BLaER1 (cell line): ENCODE measurements around the gene KCNH3.
"Not testable (repeated sequence)": the region's sequence is repeated elsewhere in the genome, so short reads cannot be mapped to it uniquely, and the experiment has no call there.

Source experiments
- H3K27ac ChIP-seq: shearing (Covaris generic); formaldehyde crosslinking; 2 replicates; pipeline ENCODE4 v1.8.1; 2022
- H3K27me3 ChIP-seq: shearing (Covaris generic); formaldehyde crosslinking; 2 replicates; pipeline ENCODE4 v1.8.1; 2022
- H3K36me3 ChIP-seq: shearing (Covaris generic); formaldehyde crosslinking; 2 replicates; pipeline ENCODE4 v1.8.1; 2022
- H3K4me1 ChIP-seq: shearing (Covaris generic); formaldehyde crosslinking; 2 replicates; pipeline ENCODE4 v1.8.1; 2022
- H3K4me2 ChIP-seq: shearing (Covaris generic); formaldehyde crosslinking; 2 replicates; pipeline ENCODE4 v1.8.1; 2022
- H3K4me3 ChIP-seq: shearing (Covaris generic); formaldehyde crosslinking; 2 replicates; pipeline ENCODE4 v1.8.1; 2022
- H3K9ac ChIP-seq: shearing (Covaris generic); formaldehyde crosslinking; 2 replicates; pipeline ENCODE4 v1.8.1; 2022
- H3K9me3 ChIP-seq: shearing (Covaris generic); formaldehyde crosslinking; 2 replicates; pipeline ENCODE4 v1.8.1; 2022
- H4K20me1 ChIP-seq: shearing (Covaris generic); formaldehyde crosslinking; 2 replicates; pipeline ENCODE4 v1.8.1; 2022
- Cebpa-rat ChIP-seq: shearing (Covaris generic); IDR thresholded peaks from 2 replicates; pipeline ENCODE4 v1.8.1; 2022

The KCNH3 gene

DNA sequence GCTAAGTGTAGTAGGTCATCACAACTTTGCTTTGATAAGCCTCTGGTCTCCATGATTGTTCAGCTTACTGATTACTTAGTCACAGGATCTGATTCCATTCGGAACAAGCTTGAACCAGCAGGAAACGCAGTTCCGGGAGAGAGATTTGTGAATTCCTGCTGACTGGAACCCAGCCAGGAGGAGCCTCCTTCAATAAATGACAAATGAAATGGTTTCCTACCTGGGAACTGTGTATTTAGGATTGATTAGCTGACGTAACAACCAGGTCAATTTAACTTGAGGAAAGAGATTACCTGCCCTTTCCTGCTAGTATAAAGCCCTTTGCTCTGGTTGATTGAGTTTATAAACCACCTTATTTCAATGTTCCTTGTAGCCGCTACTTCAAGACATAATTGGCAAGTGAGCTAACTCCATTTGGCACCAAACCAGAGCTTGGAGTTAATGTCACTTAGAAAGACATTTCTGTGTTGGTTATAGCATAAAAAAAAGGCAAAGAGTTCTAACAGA lies 35.1 kb upstream of the KCNH3 start:
- no peak for TF ChIP-seq Cebpa-rat
- H4K20me1 ChIP-seq, result no peaks in the 10 kb centered on the region
- H3K27ac ChIP-seq, result no peak overlapping the region
- H3K36me3 ChIP-seq, result peaks cover 78% of the 10 kb centered on the region
- no peak overlapping the region for H3K4me3 ChIP-seq
- no peak overlapping the region for H3K4me2 ChIP-seq
- H3K9me3 ChIP-seq, result no peaks in the 10 kb centered on the region
- H3K4me1 ChIP-seq, result peaks cover 11% of the 10 kb centered on the region
- H3K27me3 ChIP-seq, result no peaks in the 10 kb centered on the region
- H3K9ac ChIP-seq, result no peak overlapping the region

DNA sequence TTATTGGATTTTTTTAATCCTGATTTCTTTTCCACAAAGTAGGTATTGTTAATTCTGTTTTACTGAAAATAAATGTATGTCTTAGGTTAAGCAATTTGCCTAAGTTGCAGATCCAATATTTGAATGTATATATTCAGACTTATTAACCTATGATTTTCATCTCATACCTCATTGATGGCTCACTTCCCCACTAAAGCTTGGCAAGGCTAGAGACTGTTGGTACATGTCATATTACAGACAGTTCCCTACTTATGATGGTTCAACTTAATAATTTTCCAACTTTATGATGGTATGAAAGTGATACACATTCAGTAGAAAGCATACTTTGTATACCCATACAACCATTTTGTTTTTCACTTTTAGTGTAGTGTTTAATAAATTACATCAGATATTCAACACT lies 33.2 kb upstream of the KCNH3 start:
- Histone ChIP-seq H3K9me3 (no peaks in the 10 kb centered on the region), H3K27ac (no peak overlapping the region), H3K27me3 (no peaks in the 10 kb centered on the region), H3K9ac (no peak overlapping the region), H3K4me1 (peaks cover 19% of the 10 kb centered on the region), H3K4me3 (no peak overlapping the region), H4K20me1 (no peaks in the 10 kb centered on the region), H3K4me2 (no peak overlapping the region), H3K36me3 (peaks cover 72% of the 10 kb centered on the region)
- no peak for TF ChIP-seq Cebpa-rat

DNA sequence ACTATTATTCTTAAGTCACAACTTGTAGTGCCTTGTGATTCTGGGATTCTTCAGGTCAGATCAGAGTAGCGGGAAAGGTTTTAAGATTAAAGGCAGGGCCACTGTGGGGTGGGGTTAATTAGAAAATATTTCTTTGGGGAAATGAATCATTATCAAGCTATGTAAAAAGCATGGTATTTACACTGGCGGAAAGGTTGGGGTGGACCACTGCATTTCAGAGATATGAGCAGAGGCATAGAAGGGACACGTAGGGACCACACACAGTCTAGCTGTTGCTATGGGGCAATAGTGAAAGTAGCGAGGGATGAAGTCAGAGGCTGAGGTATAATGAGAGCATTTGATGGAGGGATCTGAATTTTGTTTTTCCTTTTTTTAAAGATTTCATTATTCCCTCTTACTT lies 31.7 kb upstream of the KCNH3 start:
- H3K9me3 ChIP-seq, result no peaks in the 10 kb centered on the region
- peaks cover 17% of the 10 kb centered on the region for H3K4me1 ChIP-seq
- H4K20me1 ChIP-seq, result no peaks in the 10 kb centered on the region
- H3K9ac ChIP-seq, result no peak overlapping the region
- H3K27me3 ChIP-seq, result no peaks in the 10 kb centered on the region
- no peak overlapping the region for H3K4me2 ChIP-seq
- peaks cover 57% of the 10 kb centered on the region for H3K36me3 ChIP-seq
- no peak for TF ChIP-seq Cebpa-rat
- no peak overlapping the region for H3K27ac ChIP-seq
- no peak overlapping the region for H3K4me3 ChIP-seq

DNA sequence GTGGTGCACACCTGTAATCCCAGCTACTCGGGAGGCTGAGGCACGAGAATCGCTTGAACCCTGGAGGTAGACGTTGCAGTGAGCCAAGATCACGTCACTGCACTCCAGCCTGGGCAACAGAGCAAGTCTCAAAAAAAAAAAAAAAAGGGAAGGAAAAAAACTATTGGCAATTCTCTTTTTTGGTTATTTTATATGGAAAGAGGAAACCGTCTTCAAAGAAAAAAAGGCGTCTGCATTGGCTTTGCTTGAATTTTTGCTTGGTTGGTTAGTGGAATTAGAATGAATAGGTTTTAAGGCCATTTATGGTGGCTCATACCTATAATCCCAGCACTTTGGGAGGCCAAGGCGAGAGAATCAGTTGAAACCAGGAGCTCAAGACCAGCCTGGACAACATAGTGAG lies 29.1 kb upstream of the KCNH3 start:
- H3K4me3 ChIP-seq, H3K9me3 ChIP-seq, H3K4me2 ChIP-seq, H4K20me1 ChIP-seq, H3K27me3 ChIP-seq, H3K27ac ChIP-seq, H3K9ac ChIP-seq: not testable (repeated sequence)
- peaks cover 36% of the 10 kb centered on the region for H3K36me3 ChIP-seq
- H3K4me1 ChIP-seq, result peaks cover 17% of the 10 kb centered on the region

DNA sequence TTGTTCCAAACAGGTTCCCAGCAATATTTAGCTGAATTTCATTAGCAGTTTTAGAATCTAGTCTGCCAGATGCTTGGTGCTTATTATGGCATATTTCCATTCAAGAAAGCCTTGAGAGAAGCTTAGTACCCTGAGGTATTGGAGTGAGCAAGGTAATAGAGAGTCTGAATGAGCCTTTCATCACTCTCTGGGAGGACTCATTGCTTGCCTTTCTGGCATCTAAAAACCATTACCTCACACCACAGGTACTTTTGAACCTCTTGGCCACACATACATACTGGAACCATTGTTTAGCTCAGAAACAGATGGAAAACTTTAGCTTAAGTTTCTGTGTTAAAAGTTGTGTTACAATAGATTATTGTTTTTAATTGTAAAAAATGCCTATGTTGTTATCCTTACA lies 27.4 kb upstream of the KCNH3 start:
- no peak overlapping the region for H3K4me3 ChIP-seq
- no peaks in the 10 kb centered on the region for H3K9me3 ChIP-seq
- no peak for TF ChIP-seq Cebpa-rat
- no peak overlapping the region for H3K27ac ChIP-seq
- no peaks in the 10 kb centered on the region for H3K27me3 ChIP-seq
- peaks cover 23% of the 10 kb centered on the region for H3K4me1 ChIP-seq
- peak overlapping the region; percentile 73 for H3K4me2 ChIP-seq
- no peak overlapping the region for H3K9ac ChIP-seq
- H4K20me1 ChIP-seq, result no peaks in the 10 kb centered on the region
- peaks cover 24% of the 10 kb centered on the region; the same call in 1 of the 2 replicates for H3K36me3 ChIP-seq

DNA sequence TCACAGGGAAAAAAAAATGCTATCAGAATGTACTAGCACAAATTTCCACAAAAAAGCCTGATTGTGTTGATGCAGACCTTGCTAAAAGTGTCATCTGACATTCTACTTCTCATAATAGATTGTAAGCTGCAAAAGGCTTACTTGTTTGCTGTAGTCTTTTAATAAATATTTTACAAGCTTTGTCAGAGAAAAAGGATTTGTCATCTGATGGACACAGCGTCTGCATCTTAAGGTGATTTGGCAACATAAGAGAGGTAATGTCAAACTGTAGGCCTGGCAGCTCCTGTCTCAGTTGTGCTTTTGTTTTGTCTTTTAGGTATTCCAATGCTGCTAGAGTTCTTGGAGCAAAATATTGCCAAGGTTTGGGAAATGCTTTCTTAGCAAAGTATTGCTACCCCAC lies 26.3 kb upstream of the KCNH3 start:
- H4K20me1 ChIP-seq, result no peaks in the 10 kb centered on the region
- H3K4me1 ChIP-seq, result peaks cover 23% of the 10 kb centered on the region
- H3K4me2 ChIP-seq, result no peak overlapping the region
- H3K27me3 ChIP-seq, result no peaks in the 10 kb centered on the region
- TF ChIP-seq Cebpa-rat, result no peak
- peaks cover 18% of the 10 kb centered on the region for H3K36me3 ChIP-seq
- H3K27ac ChIP-seq, result no peak overlapping the region
- no peaks in the 10 kb centered on the region for H3K9me3 ChIP-seq
- H3K9ac ChIP-seq, result no peak overlapping the region
- no peak overlapping the region for H3K4me3 ChIP-seq

DNA sequence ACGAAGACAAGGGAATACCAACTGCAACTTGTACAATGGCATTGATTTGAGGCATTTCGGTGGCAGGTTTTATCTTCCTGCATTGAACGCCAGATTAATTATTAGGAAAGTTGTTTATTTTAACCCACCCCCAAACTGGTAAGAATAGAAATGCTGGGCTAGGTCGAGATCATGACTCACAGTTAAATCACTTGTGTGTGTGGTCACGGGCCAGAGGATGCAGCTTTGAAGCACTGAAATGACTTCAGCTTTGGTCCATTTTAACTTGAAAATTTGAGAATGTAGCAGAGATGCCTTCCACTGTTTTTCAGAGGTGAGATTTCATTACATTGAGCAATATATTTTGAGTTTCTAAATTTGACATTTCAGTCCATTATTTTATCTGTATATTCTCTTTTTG lies 23.6 kb upstream of the KCNH3 start:
- Histone ChIP-seq H3K36me3 (peaks cover 19% of the 10 kb centered on the region), H3K9me3 (no peaks in the 10 kb centered on the region), H3K9ac (no peak overlapping the region), H3K4me1 (peaks cover 19% of the 10 kb centered on the region), H4K20me1 (no peaks in the 10 kb centered on the region), H3K4me2 (no peak overlapping the region), H3K27me3 (no peaks in the 10 kb centered on the region), H3K27ac (no peak overlapping the region), H3K4me3 (no peak overlapping the region)
- TF ChIP-seq Cebpa-rat, result no peak

DNA sequence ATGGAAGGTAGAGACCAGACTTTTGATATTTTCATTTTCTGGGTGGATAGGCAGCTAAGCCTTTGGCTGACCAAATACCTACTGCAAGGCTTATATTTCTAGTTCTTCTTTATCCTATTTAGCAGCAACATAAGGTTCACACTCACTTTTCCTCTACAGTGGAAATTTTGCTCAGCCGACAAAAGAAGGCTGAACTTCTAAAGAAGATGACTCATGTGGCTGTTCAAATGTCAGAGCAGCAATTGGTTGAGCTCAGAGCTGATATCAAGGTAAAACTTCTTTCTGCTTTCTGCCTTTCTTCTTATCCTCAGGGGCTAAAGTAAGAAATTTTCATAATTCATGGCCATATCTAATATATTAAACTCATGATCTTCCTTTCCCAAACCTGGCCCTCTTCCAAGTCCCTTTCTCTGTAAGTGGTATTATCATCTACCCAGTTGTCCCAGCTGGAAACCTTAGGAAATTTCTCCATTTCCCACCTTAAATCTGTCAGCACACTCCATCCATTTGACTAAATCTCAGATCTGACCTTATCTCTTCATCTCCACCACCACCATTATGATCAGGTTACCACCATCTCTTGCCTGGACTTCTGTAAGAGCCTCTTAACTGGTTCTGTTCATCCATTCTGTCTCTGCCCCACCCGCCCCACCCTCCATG lies 19.8 kb upstream of the KCNH3 start:
- no peak overlapping the region for H3K4me3 ChIP-seq
- no peaks in the 10 kb centered on the region for H4K20me1 ChIP-seq
- no peak overlapping the region for H3K4me2 ChIP-seq
- H3K4me1 ChIP-seq, result peaks cover 6% of the 10 kb centered on the region; the same call in 1 of the 2 replicates
- H3K9ac ChIP-seq, result no peak overlapping the region
- no peak for TF ChIP-seq Cebpa-rat
- no peak overlapping the region for H3K27ac ChIP-seq
- H3K9me3 ChIP-seq, result no peaks in the 10 kb centered on the region
- H3K36me3 ChIP-seq, result peaks cover 42% of the 10 kb centered on the region
- no peaks in the 10 kb centered on the region for H3K27me3 ChIP-seq

DNA sequence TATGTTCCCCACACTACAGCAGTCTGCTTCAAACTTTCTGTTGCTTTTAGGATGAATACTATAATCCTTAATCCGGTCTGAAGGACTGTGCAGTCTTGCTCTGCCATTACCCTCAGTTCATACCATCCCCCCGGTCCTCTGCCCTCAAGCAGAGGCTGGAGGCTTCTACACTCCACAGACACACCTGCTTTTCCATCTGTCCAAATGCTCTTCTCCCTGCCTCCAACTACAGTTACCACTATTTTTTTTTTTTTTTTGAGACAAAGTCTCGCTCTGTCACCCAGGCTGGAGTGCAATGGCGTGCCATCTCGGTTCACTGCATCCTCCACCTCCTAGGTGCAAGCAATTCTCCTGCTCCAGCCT lies 19.3 kb upstream of the KCNH3 start:
- H3K9me3 ChIP-seq, result no peaks in the 10 kb centered on the region
- no peak for TF ChIP-seq Cebpa-rat
- H3K4me3 ChIP-seq, result no peak overlapping the region
- H3K27ac ChIP-seq, result no peak overlapping the region
- no peaks in the 10 kb centered on the region for H3K27me3 ChIP-seq
- H4K20me1 ChIP-seq, result no peaks in the 10 kb centered on the region
- no peak overlapping the region for H3K4me2 ChIP-seq
- no peak overlapping the region for H3K9ac ChIP-seq
- H3K4me1 ChIP-seq, result peaks cover 6% of the 10 kb centered on the region; the same call in 1 of the 2 replicates
- peaks cover 47% of the 10 kb centered on the region for H3K36me3 ChIP-seq

DNA sequence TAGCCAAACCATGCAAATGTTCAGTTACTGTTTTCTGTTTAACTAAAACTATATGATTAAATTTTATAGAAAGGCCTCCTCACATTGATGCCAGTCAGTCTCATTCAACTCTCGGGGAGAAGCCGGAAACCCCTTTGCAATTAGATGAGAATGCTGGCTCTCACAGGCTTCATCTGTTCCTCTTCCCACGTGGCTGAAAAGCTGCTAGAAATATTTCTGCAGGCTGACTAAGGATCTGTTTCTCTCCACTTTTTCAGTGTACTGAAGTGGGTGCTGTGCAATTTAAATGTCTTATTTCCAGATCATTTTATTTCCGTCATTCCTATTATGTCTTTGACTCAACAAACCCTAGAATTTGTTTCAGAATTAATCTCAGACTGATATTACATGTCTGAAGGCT lies 17.4 kb upstream of the KCNH3 start:
- peaks cover 66% of the 10 kb centered on the region for H3K36me3 ChIP-seq
- H3K9ac ChIP-seq, result no peak overlapping the region
- no peaks in the 10 kb centered on the region for H3K4me1 ChIP-seq
- H3K27ac ChIP-seq, result no peak overlapping the region
- H3K27me3 ChIP-seq, result no peaks in the 10 kb centered on the region
- H3K9me3 ChIP-seq, result no peaks in the 10 kb centered on the region
- H3K4me2 ChIP-seq, result no peak overlapping the region
- H3K4me3 ChIP-seq, result no peak overlapping the region
- H4K20me1 ChIP-seq, result no peaks in the 10 kb centered on the region
- no peak for TF ChIP-seq Cebpa-rat
